ENCODE measurements around the gene ARHGAP10.

- TF ChIP-seq, protein P1, sequence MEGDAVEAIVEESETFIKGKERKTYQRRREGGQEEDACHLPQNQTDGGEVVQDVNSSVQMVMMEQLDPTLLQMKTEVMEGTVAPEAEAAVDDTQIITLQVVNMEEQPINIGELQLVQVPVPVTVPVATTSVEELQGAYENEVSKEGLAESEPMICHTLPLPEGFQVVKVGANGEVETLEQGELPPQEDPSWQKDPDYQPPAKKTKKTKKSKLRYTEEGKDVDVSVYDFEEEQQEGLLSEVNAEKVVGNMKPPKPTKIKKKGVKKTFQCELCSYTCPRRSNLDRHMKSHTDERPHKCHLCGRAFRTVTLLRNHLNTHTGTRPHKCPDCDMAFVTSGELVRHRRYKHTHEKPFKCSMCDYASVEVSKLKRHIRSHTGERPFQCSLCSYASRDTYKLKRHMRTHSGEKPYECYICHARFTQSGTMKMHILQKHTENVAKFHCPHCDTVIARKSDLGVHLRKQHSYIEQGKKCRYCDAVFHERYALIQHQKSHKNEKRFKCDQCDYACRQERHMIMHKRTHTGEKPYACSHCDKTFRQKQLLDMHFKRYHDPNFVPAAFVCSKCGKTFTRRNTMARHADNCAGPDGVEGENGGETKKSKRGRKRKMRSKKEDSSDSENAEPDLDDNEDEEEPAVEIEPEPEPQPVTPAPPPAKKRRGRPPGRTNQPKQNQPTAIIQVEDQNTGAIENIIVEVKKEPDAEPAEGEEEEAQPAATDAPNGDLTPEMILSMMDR (IDR thresholded peaks at IDR 0.05): no peak
- no peak for TF ChIP-seq POLR2A (IDR thresholded peaks at IDR 0.05)
Observed at GRCh38 chr4:148025981-148026380, 294.1 kb downstream of the ARHGAP10 start.

Measured in right lobe of liver (tissue), 4 donors.